HG03575 (cell line): ENCODE data around the gene RNASE11.
"Not testable (repeated sequence)": the region's sequence is repeated elsewhere in the genome, so short reads cannot be mapped to it uniquely, and the experiment has no call there.

Source experiments
- ATAC-seq: cut with Tn5 transposase; IDR thresholded peaks from one replicate; pipeline ENCODE4 v1.9.1; 2021; ENCODE audit not compliant: unreplicated experiment, insufficient number of reproducible peaks, low FRiP score; ENCODE audit errors: extremely low read depth

The RNASE11 gene

GRCh38 chr14:20595726-20596125 lies 7.9 kb upstream of the RNASE11 start:
- not testable (repeated sequence) for ATAC-seq

GRCh38 chr14:20592574-20592973 lies 4.8 kb upstream of the RNASE11 start:
- no peak for ATAC-seq

- ATAC-seq: no peak
These were observed 3.4 kb upstream of the RNASE11 start, which contains the start of gene RNASE12 for GRCh38 chr14:20591235-20591634. Gene RNASE12 (minus strand): TSS chr14:20591376. CDS start chr14:20590723, 653 bp downstream.

- no peak for ATAC-seq
These were observed 3.9 kb downstream of the RNASE11 start for GRCh38 chr14:20583908-20584307.

GRCh38 chr14:20583142-20583541 lies 4.7 kb downstream of the RNASE11 start:
- no peak for ATAC-seq

GRCh38 chr14:20580242-20580641 lies 7.6 kb downstream of the RNASE11 start:
- ATAC-seq: no peak

- no peak for ATAC-seq
These were observed 8.9 kb downstream of the RNASE11 start for GRCh38 chr14:20578784-20579502.

- no peak for ATAC-seq
These were observed 9.5 kb downstream of the RNASE11 start for GRCh38 chr14:20578325-20578724.

GRCh38 chr14:20572382-20572990 lies 15.3 kb downstream of the RNASE11 start:
- ATAC-seq: not testable (repeated sequence)

- ATAC-seq: not testable (repeated sequence)
These were observed 17.1 kb downstream of the RNASE11 start for GRCh38 chr14:20570720-20571119.

DNA sequence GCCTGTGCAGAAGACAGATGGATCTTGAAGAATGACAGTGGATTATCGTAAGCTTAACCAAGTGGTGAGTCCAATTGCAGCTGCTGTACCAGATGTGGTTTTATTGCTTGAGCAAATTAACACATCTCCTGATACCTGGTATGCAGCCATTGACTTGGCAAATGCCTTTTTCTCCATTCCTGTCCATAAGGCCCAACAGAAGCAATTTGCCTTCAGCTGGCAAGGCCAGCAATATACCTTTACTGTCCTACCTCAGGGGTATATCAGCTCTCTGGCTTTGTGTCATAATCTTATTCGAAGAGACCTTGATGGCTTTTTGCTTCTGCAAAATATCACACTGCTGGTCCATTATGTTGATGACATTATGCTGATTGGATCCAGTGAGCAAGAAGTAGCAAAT lies 17.9 kb downstream of the RNASE11 start:
- not testable (repeated sequence) for ATAC-seq

GRCh38 chr14:20569066-20569465 lies 18.7 kb downstream of the RNASE11 start:
- ATAC-seq: no peak

DNA sequence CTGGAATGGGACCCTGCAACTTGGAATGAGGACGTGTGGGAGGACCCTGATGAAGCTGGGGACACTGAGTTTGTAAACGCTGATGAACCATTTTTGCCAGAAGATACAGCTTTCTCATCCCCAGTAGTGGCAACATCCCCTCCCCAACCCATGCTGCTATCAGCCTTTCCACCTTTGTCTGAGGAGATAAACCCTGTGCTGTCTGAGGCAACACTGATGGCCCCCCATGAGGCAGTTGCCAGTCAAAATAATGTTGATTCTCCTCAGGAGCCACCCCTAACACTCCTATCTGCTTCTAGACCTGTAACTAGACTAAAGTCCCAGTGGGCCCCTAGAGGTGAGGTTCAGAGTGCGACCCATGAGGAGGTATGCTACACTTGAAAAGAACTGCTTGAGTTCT lies 19.4 kb downstream of the RNASE11 start:
- no peak for ATAC-seq

DNA sequence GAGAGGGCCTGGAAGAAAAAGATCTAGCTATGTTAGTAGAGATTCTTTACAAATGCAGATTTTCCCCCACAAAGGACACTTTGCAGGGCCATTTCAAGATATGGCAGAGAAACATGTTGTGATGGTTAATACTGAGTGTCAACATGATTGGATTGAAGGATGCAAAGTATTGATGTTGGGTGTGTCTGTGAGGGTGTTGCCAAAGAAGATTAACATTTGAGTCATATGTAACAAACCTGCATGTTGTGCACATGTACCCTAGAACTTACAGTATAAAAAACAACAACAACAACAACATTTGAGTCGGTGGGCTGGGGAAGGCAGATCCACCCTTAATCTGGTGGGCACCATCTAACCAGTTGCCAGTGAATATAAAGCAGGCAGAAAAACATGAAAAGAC lies 20.6 kb downstream of the RNASE11 start:
- ATAC-seq: not testable (repeated sequence)

GRCh38 chr14:20564501-20564997 lies 23.3 kb downstream of the RNASE11 start:
- no peak for ATAC-seq

DNA sequence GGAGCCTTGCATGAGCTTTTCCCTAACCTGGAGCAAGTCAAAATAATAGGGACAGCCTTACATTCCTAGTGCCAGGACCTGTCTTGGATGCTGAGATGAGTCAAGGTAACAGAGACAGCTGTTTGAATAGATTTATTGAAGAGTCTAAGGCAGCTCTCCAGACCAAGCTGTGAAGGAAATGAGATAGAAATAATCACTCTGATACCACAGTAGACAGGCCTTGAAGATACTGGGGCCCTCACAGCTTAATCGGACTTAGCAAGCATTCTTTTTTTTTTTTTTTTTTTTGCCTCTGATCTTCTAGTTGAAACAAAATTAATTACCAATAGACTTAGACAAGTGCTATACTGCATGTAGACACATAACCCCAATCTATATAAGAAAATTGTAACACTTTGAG lies 23.8 kb downstream of the RNASE11 start:
- no peak for ATAC-seq

DNA sequence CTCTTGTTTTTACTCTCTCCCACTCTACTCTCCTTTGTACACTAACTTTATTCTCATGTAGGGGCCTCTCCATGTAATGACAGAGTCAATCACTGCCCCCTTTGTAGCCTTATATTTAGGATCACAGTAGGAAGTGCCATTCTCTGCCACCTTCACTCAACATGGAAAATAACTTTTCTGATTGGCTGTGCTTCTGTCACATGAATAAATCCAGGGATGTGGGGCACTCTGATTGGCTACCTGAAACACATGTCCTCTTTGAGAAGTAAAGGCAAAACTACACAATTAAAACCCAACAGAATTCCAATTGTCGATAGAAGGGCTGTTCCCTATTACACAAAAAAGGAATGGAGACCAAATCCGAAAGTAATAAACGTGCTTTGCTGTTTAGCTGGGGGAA lies 26.8 kb downstream of the RNASE11 start, which contains the start of gene RNASE9:
Gene RNASE9 (minus strand): TSS at position 87 of the 400 bp plus-strand sequence.
- ATAC-seq: no peak

GRCh38 chr14:20559461-20559904 lies 28.3 kb downstream of the RNASE11 start:
- no peak for ATAC-seq

DNA sequence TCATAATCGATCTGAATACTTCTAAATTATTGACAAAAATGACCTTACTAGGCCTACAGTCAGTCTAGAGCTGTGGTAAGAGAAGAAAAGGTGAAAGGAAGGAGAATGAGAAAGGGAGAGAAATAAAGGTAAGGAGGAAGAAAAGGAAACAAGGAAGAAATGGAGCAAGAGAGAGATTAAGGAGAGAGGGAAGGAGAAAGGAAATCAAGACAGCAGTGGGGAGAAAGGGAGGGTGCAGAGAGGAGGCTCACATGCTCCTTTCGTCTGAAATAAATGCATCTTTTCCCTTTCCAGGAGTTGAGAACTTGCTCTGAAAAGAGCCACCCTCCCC lies 30.6 kb downstream of the RNASE11 start:
- no peak for ATAC-seq

- no peak for ATAC-seq
These were observed 31.1 kb downstream of the RNASE11 start for GRCh38 chr14:20556500-20557211.
